HG03521 (cell line): ENCODE measurements around the gene SH2D7.

Experiments
- ATAC-seq: cut with Tn5 transposase; IDR thresholded peaks from one replicate; pipeline ENCODE4 v1.9.1; 2021; ENCODE audit warnings: mild to moderate bottlenecking, moderate library complexity; ENCODE audit not compliant: unreplicated experiment

The SH2D7 gene

DNA sequence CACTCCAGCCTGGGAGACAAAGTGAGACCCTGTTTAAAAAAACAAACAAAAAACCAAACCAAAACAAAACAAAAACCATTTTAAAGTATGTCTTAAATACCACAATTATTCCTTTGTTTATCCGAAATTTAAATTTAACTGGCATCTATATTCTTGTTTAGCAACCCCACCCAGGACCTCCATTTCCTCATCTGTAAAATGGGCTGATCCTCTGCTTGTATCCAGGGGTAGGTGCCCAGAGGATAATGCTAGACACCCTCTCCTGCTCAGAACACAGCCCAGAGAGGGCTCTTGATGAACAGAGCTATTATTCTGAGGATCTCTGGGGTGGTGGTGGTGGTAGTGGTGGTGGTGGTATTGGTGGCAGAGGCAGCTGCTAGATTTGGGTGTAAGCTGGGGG is 9.8 kb downstream of the SH2D7 start:
- no peak for ATAC-seq

GRCh38 chr15:78102741-78103140 is 10.4 kb downstream of the SH2D7 start:
- no peak for ATAC-seq

DNA sequence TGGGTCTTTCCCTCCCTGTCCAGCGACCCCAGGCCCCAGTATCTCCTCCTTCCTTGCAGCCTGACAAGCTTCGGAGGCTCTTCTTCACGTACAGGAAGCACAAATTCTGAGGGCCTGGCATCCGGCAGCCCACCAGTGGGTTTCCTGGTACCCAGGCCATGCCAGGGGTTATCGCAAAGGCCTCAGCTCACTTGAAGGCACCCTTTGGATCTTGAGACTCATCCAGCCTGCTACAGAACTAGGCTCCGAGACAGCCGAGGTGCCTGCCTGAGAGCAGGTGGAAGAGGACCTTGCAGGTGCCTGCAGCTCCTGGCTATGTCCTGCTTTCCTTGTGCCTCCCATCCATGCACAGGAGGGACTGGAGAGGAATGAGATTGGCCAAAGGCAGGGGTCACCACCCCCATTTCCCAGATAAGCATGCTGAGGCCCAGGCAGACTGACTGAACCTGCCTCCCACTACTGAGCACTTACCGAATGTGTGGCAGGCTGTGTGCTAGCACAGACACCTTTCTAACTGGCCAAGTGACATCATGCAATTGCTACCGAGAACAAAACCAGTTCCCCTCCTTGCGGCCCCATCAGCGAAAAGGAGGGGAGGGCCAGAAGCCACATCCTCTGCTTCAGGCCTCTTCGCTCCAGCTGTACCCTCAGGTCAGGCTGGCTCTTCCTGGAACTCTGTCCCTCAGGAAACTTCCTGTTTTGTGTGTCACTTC is 11.2 kb downstream of the SH2D7 start:
- peak; percentile 72 for ATAC-seq

DNA sequence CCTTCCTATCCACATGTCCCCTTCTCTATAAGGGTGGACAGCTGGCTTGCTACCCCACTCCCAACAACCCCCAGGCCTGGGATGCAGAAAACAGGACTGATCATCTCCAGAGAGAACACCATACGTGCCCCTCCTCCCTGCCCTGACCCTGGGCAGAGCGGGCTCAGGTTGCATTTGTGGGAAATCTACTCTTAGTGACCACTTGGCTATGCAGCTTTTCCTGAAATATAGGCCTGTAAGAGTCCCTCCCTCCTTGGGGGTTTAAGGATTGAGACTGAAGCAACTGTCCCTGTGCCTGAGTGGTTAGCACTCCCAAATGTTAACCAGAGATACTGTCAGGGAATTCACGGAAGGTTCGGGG is 11.7 kb downstream of the SH2D7 start:
- ATAC-seq, result no peak

DNA sequence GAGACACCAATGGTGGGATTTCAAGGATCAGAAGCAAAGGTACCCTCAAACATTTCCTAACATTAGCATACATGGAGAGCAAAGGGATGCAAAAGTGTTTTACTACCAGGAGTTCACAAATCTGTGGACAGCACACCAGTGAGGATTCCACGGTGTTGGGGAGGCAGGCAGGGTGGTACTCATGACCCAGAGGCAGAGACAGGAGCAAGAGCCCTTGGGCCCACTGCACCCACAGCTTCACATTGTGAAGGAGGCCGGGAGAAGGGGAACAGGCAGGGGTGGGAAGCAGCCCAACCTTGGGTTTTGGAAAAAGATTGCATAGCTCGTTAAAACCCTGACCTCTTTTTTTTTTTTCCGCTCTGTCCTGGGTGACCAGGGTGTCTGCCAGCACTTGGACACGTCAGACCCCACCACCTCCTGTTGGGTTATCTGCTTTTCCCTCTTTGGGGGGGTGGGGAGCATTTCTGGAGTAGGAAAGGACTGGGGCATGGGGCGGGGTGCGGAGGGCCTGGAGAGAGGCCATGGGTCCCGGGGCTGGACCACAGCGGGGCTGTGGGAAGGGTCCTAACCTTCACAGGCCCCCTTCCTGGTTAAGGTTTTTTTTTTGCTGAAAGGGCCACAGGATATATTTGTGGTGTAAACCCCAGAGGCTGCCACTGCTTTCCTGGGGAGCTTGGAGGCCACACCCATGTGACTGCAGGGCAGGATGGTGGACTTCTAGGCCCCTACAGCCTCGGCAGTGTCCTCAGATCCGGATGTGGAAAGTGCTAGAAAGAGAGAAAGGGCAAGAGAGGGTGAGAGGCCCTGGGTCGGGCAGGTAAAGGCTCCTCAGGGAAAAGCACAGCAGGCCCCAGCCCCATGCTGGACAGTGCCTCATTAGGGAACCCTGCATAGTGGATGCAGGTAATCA is 12.5 kb downstream of the SH2D7 start:
- ATAC-seq, result no peak

GRCh38 chr15:78105476-78106241 is 13.3 kb downstream of the SH2D7 start:
- no peak for ATAC-seq

DNA sequence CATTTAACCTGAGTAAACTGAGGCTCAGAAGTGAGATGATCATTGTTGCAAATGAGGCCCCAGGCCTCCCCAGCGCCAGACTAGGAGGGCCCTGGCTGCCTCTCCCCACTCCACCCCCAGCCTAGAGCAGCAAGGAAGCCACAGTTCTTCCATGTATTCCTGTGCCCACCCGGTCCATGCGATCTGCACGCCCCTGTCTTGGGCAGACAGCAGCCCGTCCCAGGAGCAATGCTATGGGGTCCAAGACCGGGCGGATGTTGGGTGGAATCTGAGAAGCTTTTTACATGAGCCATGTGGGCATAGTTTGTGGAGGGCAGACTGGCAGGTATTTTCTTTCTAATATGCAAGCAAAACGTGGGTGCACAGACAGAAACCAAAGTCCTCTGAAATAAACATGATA is 15.1 kb downstream of the SH2D7 start:
- ATAC-seq, result no peak

- peak; percentile 36 for ATAC-seq
Measured at GRCh38 chr15:78108300-78109084, 16.1 kb downstream of the SH2D7 start.

GRCh38 chr15:78109156-78109555 is 16.8 kb downstream of the SH2D7 start:
- ATAC-seq, result no peak

- ATAC-seq, result no peak
Measured at GRCh38 chr15:78110096-78110495, 17.7 kb downstream of the SH2D7 start.

- ATAC-seq, result no peak
Measured at GRCh38 chr15:78110916-78111475, 18.6 kb downstream of the SH2D7 start.

- no peak for ATAC-seq
Measured at GRCh38 chr15:78111788-78112187, 19.4 kb downstream of the SH2D7 start.

- no peak for ATAC-seq
Measured at GRCh38 chr15:78112551-78112950, 20.2 kb downstream of the SH2D7 start.

GRCh38 chr15:78120523-78120922 is 28.2 kb downstream of the SH2D7 start:
- ATAC-seq, result no peak

- no peak for ATAC-seq
Measured at GRCh38 chr15:78125267-78125666, 32.9 kb downstream of the SH2D7 start.

- ATAC-seq, result no peak
Measured at GRCh38 chr15:78127882-78128281, 35.5 kb downstream of the SH2D7 start.

DNA sequence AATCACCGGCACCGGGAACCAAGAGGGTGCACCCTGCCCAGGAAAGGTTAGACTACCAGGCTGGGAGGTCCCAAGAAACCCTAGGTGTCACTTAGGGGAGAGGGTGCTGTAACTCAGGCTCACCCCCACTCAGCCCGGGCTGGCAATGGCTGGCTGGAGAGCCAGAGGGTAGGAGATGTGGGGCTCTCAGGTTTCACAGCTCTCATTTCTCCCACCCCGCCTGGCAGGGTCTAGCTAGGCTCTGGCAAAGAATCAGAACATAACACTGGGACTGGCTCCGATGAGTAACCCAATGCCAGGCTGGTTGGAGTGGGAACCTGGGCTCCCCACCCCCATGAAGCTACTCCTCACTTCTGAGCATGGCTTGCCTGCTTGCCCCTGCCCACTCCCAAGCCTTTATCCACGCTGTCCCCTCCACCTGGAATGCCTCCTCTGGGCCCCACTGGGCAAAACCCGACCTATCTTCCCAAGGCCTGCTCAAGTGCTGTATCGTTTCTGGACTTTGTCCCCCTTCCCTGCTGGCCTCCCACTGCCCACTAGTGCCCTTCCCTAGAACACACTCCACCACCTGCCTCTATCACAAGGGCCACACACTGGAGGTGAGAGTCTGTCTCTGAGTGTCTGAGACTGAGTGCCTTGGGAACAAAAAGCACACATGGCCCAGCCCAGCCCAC is 36.9 kb downstream of the SH2D7 start:
- no peak for ATAC-seq

GRCh38 chr15:78129751-78130287 is 37.5 kb downstream of the SH2D7 start:
- ATAC-seq, result no peak

DNA sequence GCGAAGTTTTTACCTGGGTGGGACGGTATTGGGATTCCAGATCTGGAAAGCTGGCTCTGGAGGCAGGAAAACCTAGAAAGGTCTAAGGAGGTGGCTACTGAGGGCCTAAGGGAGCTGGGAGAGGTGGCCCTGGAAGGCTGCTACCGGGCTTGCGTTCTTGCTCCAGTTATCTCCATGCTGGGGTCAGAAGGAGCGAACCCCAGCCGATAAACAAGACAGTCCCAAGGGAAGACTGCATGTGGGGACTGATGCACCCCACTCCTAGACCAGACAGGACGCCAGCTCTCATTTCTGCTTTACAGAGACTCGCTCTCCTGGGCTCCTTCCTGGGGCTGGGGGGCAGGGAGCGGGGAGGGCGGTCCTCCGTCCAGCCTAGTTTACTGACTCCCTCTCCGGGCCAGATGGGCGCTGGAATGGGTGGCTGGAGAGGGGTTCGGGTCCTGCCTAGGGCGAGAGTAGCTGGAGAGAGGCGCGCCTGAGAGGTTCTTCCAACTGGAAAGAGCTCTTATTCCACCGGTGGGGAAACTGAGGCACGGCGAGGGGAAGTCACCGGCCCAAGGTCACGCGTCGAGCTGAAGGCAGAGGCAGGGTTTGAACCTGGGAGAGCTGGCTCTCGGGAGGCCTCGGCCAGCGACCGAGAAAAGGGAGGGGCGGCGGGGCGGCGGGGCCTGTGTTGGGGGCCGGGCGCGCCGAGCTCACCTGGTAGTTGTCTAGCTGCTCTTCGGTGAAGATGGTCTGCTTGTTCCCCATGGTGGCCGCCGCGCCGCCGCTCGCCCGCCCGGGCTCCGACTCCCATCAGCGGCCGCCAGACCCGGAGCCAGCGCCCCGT is 38.3 kb downstream of the SH2D7 start:
- peak; percentile 28 for ATAC-seq
